Heart right ventricle (tissue), 16 donors: ENCODE measurements around the gene SOAT2. TPM values are rescaled to one million over a fixed set of nuclear protein-coding genes. Genes with fewer than 3 reads are reported as not detected.

Experiments used
- ATAC-seq, 8 donors: fragments of 200-7000 bp; cut with Tn5 transposase; one replicate each; pipeline ENCODE4 v1.9.1; 2020; ENCODE audit warnings: mild to moderate bottlenecking in 8 of 8, moderate library complexity in 8 of 8, moderate number of reproducible peaks in 1 of 8
- DNase-seq, 2 donors: peaks; one replicate each; pipeline ENCODE4 v3.0.0-alpha.2; 2020
- H3K27ac ChIP-seq, 10 donors: fragments of 200-600 bp; sonication (generic) in 2 of 10; one replicate each; pipeline versions ENCODE4 v1.5.0 to v1.8.0; 2020 to 2022; ENCODE audit warnings: mild to moderate bottlenecking in 3 of 10
- H3K27me3 ChIP-seq, 7 donors: fragments of 200-600 bp; one replicate each; pipeline ENCODE4 v1.8.0; 2021 to 2022; ENCODE audit warnings: mild to moderate bottlenecking in 2 of 7
- H3K36me3 ChIP-seq, 9 donors: fragments of 200-600 bp; sonication (generic) in 1 of 9; one replicate each; pipeline versions ENCODE4 v1.5.0 to v1.8.0; 2020 to 2022; ENCODE audit warnings: mild to moderate bottlenecking in 2 of 9
- H3K4me1 ChIP-seq, 9 donors: fragments of 200-600 bp; sonication (generic) in 1 of 9; one replicate each; pipeline versions ENCODE4 v1.5.0 to v1.8.0; 2020 to 2022; ENCODE audit warnings: mild to moderate bottlenecking in 4 of 9
- H3K4me3 ChIP-seq, 10 donors: fragments of 200-600 bp; sonication (generic) in 2 of 10; one replicate each; pipeline versions ENCODE4 v1.5.0 to v1.8.0; 2020 to 2022; ENCODE audit warnings: mild to moderate bottlenecking in 7 of 10, moderate library complexity in 2 of 10
- H3K9me3 ChIP-seq, 11 donors: fragments of 200-600 bp in 10 of 11; sonication (generic) in 2 of 11; one replicate each; pipeline versions ENCODE4 v1.5.0 to v1.8.0; 2013 to 2022; ENCODE audit warnings: mild to moderate bottlenecking in 2 of 11, control low read depth in 1 of 11, moderate library complexity in 1 of 11
- CTCF ChIP-seq, 9 donors: fragments of 200-600 bp; sonication (generic) in 2 of 9; IDR thresholded peaks; one replicate each; pipeline versions ENCODE4 v1.5.0 to v1.8.0; 2021 to 2022; ENCODE audit warnings: antibody characterized with exemption in 9 of 9, mild to moderate bottlenecking in 5 of 9, moderate library complexity in 1 of 9
- WGBS, 2 donors: extraction: QIAGEN DNeasy Blood & Tissue Kit; methylation state at CpG; one replicate each; pipeline ENCODE4 v1.1.7; 2013; ENCODE audit warnings: inconsistent platforms in 1 of 2; 5-methylcytosine and 5-hydroxymethylcytosine counted together
- intact Hi-C, 10 donors: fragments of 100-400 bp; cut with DNase I; formaldehyde crosslinking; loops; one replicate each; pipeline versions ENCODE4 v1.11.1 to v1.14.2; 2022
- polyA plus RNA-seq, 2 donors: library from polyadenylated mRNA; stranded (reverse); fragments of 200-250 nt; gene quantifications; one replicate each; pipeline ENCODE4 v1.2.3, GENCODE V29; 2013
- total RNA-seq, 10 donors: library from RNA; stranded (reverse); fragmentation: NEBNext Ultra II Directional in 3 of 10; extraction: Animal tissue kit (Norgen Biotek cat#: 25700) in 3 of 10; gene quantifications; one replicate each; pipeline versions ENCODE4 v1.2.1 to v1.2.4, GENCODE V29; 2021 to 2023
- donor health status: Arrhythmogenic right ventricular cardiomyopathy.
- donor health status: ischemic (EF 13 %, LVEDD 7.1; RV severe dilation, severe dysfunction).
- donor health status: healthy with polysubstance abuse.
- donor health status: DM: no; HTN: yes; CAD: no.
- donor health status: DM: no; HTN: no; CAD: no.
- donor health status: ischemic (EF 25% LVEDD 6.9; RV normal size, moderate dysfunction).
- donor health status: ischemic (EF 25% LVEDD 5.7; RV mildly dilated, moderate dysfunction).
- donor health status: healthy.
- donor health status: DM: yes; HTN: yes; CAD: no.
- donor health status: Ischemic cardiomyopathy.
- donor health status: ischemic (EF 35%, LVEDD 5.7; RV mildly dilated, moderate dysfunction).
- donor health status: nonischemic (EF 11% LVEDD 7.7; RV severe dilation, severe dysfunction).
- donor health status: DM: yes; HTN: yes; CAD: no.
- donor health status: PGD.
- donor health status: ischemic (EF 29% LVEDD 5.4; RV normal size, mild dysfunction).
- donor health status: nonischemic (EF 23%, LVEDD 6.1; RV moderate dilation, normal function).

Gene SOAT2
- total and polyA plus RNA-seq, 12 donors, result 0.03 TPM; not detected in 11

- intact Hi-C loops, result no loop called here
- ATAC-seq (no peak), DNase-seq (no peak)
- H3K4me1 ChIP-seq, result no peaks in the 10 kb centered on the region
- TF ChIP-seq CTCF (IDR thresholded peaks at IDR 0.05), result no peak
- no peak overlapping the region for H3K4me3 ChIP-seq
- no peak overlapping the region for H3K27ac ChIP-seq
- no peaks in the 10 kb centered on the region for H3K9me3 ChIP-seq
- WGBS, 2 donors, result 90 to 92% methylated on average over 15 of the region's 15 CpGs
- H3K27me3 ChIP-seq, result no peaks in the 10 kb centered on the region
- no peaks in the 10 kb centered on the region for H3K36me3 ChIP-seq
Observed at GRCh38 chr12:53147653-53148052, 44.4 kb downstream of the SOAT2 start.

GRCh38 chr12:53151039-53151438, 47.8 kb downstream of the SOAT2 start:
- DNase-seq, result no peak
- intact Hi-C loops, result loop anchor here in 1 of 10 donors (5.0 kb wide), 1 partner anchor 34 kb away; no protein-coding TSS in a partner anchor
- no peak overlapping the region for H3K4me3 ChIP-seq
- 84 to 90% methylated on average over 6 of the region's 6 CpGs for WGBS, 2 donors
- H3K27ac ChIP-seq, result no peak overlapping the region
- no peaks in the 10 kb centered on the region for H3K36me3 ChIP-seq
- no peak for TF ChIP-seq CTCF (IDR thresholded peaks at IDR 0.05)
- H3K27me3 ChIP-seq, result no peaks in the 10 kb centered on the region
- no peak for ATAC-seq
- peaks cover 0 to 5% (median 0%) of the 10 kb centered on the region in 9 donors for H3K4me1 ChIP-seq
- no peaks in the 10 kb centered on the region for H3K9me3 ChIP-seq

GRCh38 chr12:53152390-53152789, 49.1 kb downstream of the SOAT2 start:
- ATAC-seq (no peak), DNase-seq (no peak)
- no peak for TF ChIP-seq CTCF (IDR thresholded peaks at IDR 0.05)
- intact Hi-C loops, result loop anchor here in 1 of 10 donors (5.0 kb wide), 1 partner anchor 35 kb away; no protein-coding TSS in a partner anchor
- Histone ChIP-seq H3K4me1 (peaks cover 0 to 5% (median 0%) of the 10 kb centered on the region in 9 donors), H3K27me3 (no peaks in the 10 kb centered on the region), H3K9me3 (no peaks in the 10 kb centered on the region), H3K4me3 (no peak overlapping the region), H3K36me3 (peaks cover 0 to 7% (median 0%) of the 10 kb centered on the region in 9 donors), H3K27ac (no peak overlapping the region)

GRCh38 chr12:53159195-53159839, 56.0 kb downstream of the SOAT2 start:
- DNase-seq (peak; percentile 84), ATAC-seq (peak; percentile 81 to 93 (median 84))
- TF ChIP-seq CTCF (IDR thresholded peaks at IDR 0.05), result peak; percentile 89 to 97 (median 94)
- 24 to 26% methylated on average over 14 of the region's 14 CpGs for WGBS, 2 donors
- intact Hi-C loops, result loop anchor here in 7 of 10 donors (1.0 to 5.0 kb wide), 7 partner anchors 31 to 128 kb away; no protein-coding TSS in a partner anchor
- Histone ChIP-seq H3K9me3 (no peaks in the 10 kb centered on the region), H3K4me1 (peaks cover 0 to 7% (median 2%) of the 10 kb centered on the region in 9 donors), H3K4me3 (no peak overlapping the region), H3K36me3 (peaks cover 0 to 39% (median 0%) of the 10 kb centered on the region in 9 donors), H3K27me3 (no peaks in the 10 kb centered on the region), H3K27ac (no peak overlapping the region)
